A549 (cell line): ENCODE measurements around the gene PIM3. TPM values are rescaled to one million over a fixed set of nuclear protein-coding genes. Genes with fewer than 3 reads are reported as not detected.
"Not testable (repeated sequence)": the region's sequence is repeated elsewhere in the genome, so short reads cannot be mapped to it uniquely, and the experiment has no call there.

Experiments
- ATAC-seq, 2 experiments: fragments of 200-7000 bp in 1 of 2; fragments of >200 bp in 1 of 2; cut with Nextera tagmentation in 1 of 2; cut with Tn5 transposase in 1 of 2; 3 replicates each; pipeline versions ENCODE4 v1.8.0 to v1.9.1; 2018 to 2020; ENCODE audit warnings: mild to moderate bottlenecking in 1 of 2, moderate library complexity in 1 of 2
- CTCF ChIA-PET: fragments of 300-600 bp; sonication (Branson Sonifier 250); formaldehyde crosslinking; extraction: SDS; loops from one replicate; lab custom pipeline; 2021; ENCODE audit warnings: antibody characterized with exemption, inconsistent platforms; lab: Yijun Ruan, JAX
- POLR2A ChIA-PET: fragments of 350-600 bp; formaldehyde crosslinking; extraction: SDS; loops from one replicate; lab custom pipeline; 2021; ENCODE audit warnings: antibody characterized with exemption, inconsistent platforms; lab: Yijun Ruan, JAX
- DNase-seq, 2 experiments: peaks; one replicate each; pipeline versions ENCODE4 v3.0.0 to v3.0.0-alpha.2; 2011 to 2016; ENCODE audit warnings: low read depth in 1 of 2, low spot score in 1 of 2
- FAIRE-seq: peaks from 2 replicates; lab custom pipeline; 2011; peaks lifted over from hg19 to GRCh38; lab: Jason Lieb, UNC
- H3K27ac ChIP-seq, 2 experiments: fragments of >200 bp; sonication (Bioruptor Twin); formaldehyde crosslinking; 3 replicates each; pipeline ENCODE4 v1.5.1; 2016 to 2017
- H3K4me1 ChIP-seq: fragments of >200 bp; sonication (Bioruptor Twin); formaldehyde crosslinking; 3 replicates; pipeline ENCODE4 v1.6.1; 2016
- H3K4me2 ChIP-seq: fragments of >200 bp; sonication (Bioruptor Twin); formaldehyde crosslinking; 3 replicates; pipeline ENCODE4 v1.6.1; 2016
- H3K4me3 ChIP-seq: fragments of >200 bp; sonication (Bioruptor Twin); formaldehyde crosslinking; 3 replicates; pipeline ENCODE4 v1.5.1; 2016
- H3K9me3 ChIP-seq: fragments of >200 bp; sonication (Bioruptor Twin); formaldehyde crosslinking; 3 replicates; pipeline ENCODE4 v1.6.1; 2016
- CBX2 ChIP-seq: fragments of 200-600 bp; sonication (generic); IDR thresholded peaks from 2 replicates; pipeline ENCODE4 v1.6.1; 2016; ENCODE audit warnings: low read depth, mild to moderate bottlenecking, borderline replicate concordance
- CEBPB ChIP-seq, 2 experiments: fragments of >200 bp in 1 of 2; sonication (Bioruptor Twin) in 1 of 2; formaldehyde crosslinking in 1 of 2; IDR thresholded peaks; 2 replicates each; pipeline ENCODE4 v1.6.1; 2012 to 2016
- CHD2 ChIP-seq: fragments of 150-350 bp; IDR thresholded peaks from 2 replicates; pipeline ENCODE4 v1.6.1; 2014; ENCODE audit warnings: low read length; ENCODE audit not compliant: partially characterized antibody
- CTCF ChIP-seq: fragments of >200 bp; sonication (Bioruptor Twin); formaldehyde crosslinking; IDR thresholded peaks from 3 replicates; pipeline ENCODE4 v1.5.1; 2016
- E2F6 ChIP-seq: IDR thresholded peaks from 2 replicates; pipeline ENCODE4 v1.6.1; 2012; ENCODE audit warnings: low read depth, borderline replicate concordance
- FOSL2 ChIP-seq, 2 experiments: fragments of 450-650 bp in 1 of 2; fragments of >200 bp in 1 of 2; sonication (Bioruptor Twin) in 1 of 2; formaldehyde crosslinking; IDR thresholded peaks; 2 replicates each; pipeline versions ENCODE4 v1.5.0 to v1.6.1; 2016 to 2020; ENCODE audit warnings: mild to moderate bottlenecking in 1 of 2, moderate library complexity in 1 of 2
- GATA3 ChIP-seq: IDR thresholded peaks from 2 replicates; pipeline ENCODE4 v1.6.1; 2012; ENCODE audit warnings: borderline replicate concordance
- HDAC2 ChIP-seq: fragments of 200-600 bp; sonication (generic); IDR thresholded peaks from 2 replicates; pipeline ENCODE4 v1.6.1; 2016
- HOXA7 ChIP-seq: fragments of 250-450 bp; sonication (Bioruptor Pico); IDR thresholded peaks from 2 replicates; pipeline ENCODE4 v1.5.0; 2020; ENCODE audit warnings: mild to moderate bottlenecking, moderate library complexity
- HOXB13 ChIP-seq: fragments of 250-450 bp; sonication (Bioruptor Pico); IDR thresholded peaks from 2 replicates; pipeline ENCODE4 v1.5.0; 2020; ENCODE audit warnings: low read depth, mild to moderate bottlenecking, moderate library complexity
- HOXB5 ChIP-seq: fragments of 250-450 bp; sonication (Bioruptor Pico); IDR thresholded peaks from 2 replicates; pipeline ENCODE4 v1.5.0; 2020; ENCODE audit warnings: mild to moderate bottlenecking, moderate library complexity
- JUNB ChIP-seq: fragments of >200 bp; sonication (Bioruptor Twin); formaldehyde crosslinking; IDR thresholded peaks from 2 replicates; pipeline ENCODE4 v1.6.1; 2016
- MAZ ChIP-seq: fragments of 150-350 bp; IDR thresholded peaks from 2 replicates; pipeline ENCODE4 v1.6.1; 2014; ENCODE audit warnings: antibody characterized with exemption, low read depth, low read length, borderline replicate concordance
- PBX3 ChIP-seq: IDR thresholded peaks from 2 replicates; pipeline ENCODE4 v1.6.1; 2012
- ZC3H11A ChIP-seq: fragments of 450-650 bp; IDR thresholded peaks from 2 replicates; pipeline ENCODE4 v1.6.1; 2014; ENCODE audit warnings: antibody characterized with exemption, mild to moderate bottlenecking
- WGBS: methylation state at CpG from one replicate; pipeline ENCODE4 v1.1.6; 2017; ENCODE audit errors: missing lambda C conversion rate; 5-methylcytosine and 5-hydroxymethylcytosine counted together
- polyA plus RNA-seq, 4 experiments: library from polyadenylated mRNA; depleted of rRNA in 3 of 4; stranded (reverse); fragments of >200 nt; fragmentation: RNase III in 1 of 4; extraction: RNeasy Plus Mini Kit Qiagen cat#74134 plus additional on column Dnase treatment in 1 of 4; gene quantifications; 2 replicates in 3 of 4; 3 replicates in 1 of 4; pipeline ENCODE4 v1.2.3, GENCODE V29; 2011 to 2017

PIM3 gene
- polyA plus RNA-seq, 2 of the 4 experiments (the other 2 are of a cell fraction) = 4.4 to 11.3 TPM

GRCh38 chr22:49977578-49977977, 17.0 kb downstream of the PIM3 start:
- Histone ChIP-seq H3K4me3 (no peak overlapping the region), H3K4me1 (peaks cover 9% of the 10 kb centered on the region; the same call in 2 of the 3 replicates), H3K4me2 (no peak overlapping the region), H3K9me3 (peaks cover 8% of the 10 kb centered on the region; the same call in 2 of the 3 replicates), H3K27ac (no peak overlapping the region)
- DNase-seq (no peak), ATAC-seq (no peak), FAIRE-seq (no peak)
- TF ChIP-seq E2F6 (no peak), HOXB5 (CRISPR knock-in tag) (no peak), HOXA7 (no peak), GATA3 (no peak), HOXB13 (CRISPR knock-in tag) (no peak), FOSL2 (IDR thresholded peaks at IDR 0.05) (no peak), FOSL2 (CRISPR knock-in tag; IDR thresholded peaks at IDR 0.05) (no peak), MAZ (no peak), HDAC2 (no peak), PBX3 (no peak)
- ChIA-PET CTCF (interaction anchor here (1.2 kb wide), 1 partner anchor 47 kb away, joined by 3 read pairs; no protein-coding TSS in a partner anchor), POLR2A (no interaction called here)
- WGBS = 88% methylated on average over 14 of the region's 14 CpGs

- Histone ChIP-seq H3K4me2 (no peak overlapping the region), H3K4me1 (peaks cover 9% of the 10 kb centered on the region; the same call in 2 of the 3 replicates), H3K9me3 (peaks cover 8% of the 10 kb centered on the region; the same call in 2 of the 3 replicates)
- WGBS = 28% methylated on average over 7 of the region's 7 CpGs
- TF ChIP-seq CTCF (peak; percentile 16; the same call in 1 of the 3 replicates), CEBPB (IDR thresholded peaks at IDR 0.05) (peak in 1 of 2 experiments; percentile 19; a peak in 1 of 4 replicates), CHD2 (no peak), CBX2 (no peak), JUNB (no peak)
- TF ChIP-seq, all 56 proteins: peak for 2
- Histone ChIP-seq H3K27ac (no peak overlapping the region), H3K4me3 (no peak overlapping the region)
- CTCF ChIA-PET = interaction anchor here (0.7 to 2.0 kb wide), 3 partner anchors 11 to 18 kb away, joined by 3 to 10 read pairs (median 5); no protein-coding TSS in a partner anchor
- POLR2A ChIA-PET = no interaction called here
- ATAC-seq (peak in 1 of 2 experiments; percentile 68; a peak in 3 of 6 replicates), FAIRE-seq (no peak), DNase-seq (peak; percentile 33 to 58)
These were observed 19.2 kb downstream of the PIM3 start for GRCh38 chr22:49979587-49980264.

GRCh38 chr22:49981799-49982198, 21.2 kb downstream of the PIM3 start:
- POLR2A ChIA-PET, H3K4me3 ChIP-seq, DNase-seq, ATAC-seq, H3K4me2 ChIP-seq, H3K4me1 ChIP-seq, H3K27ac ChIP-seq, FAIRE-seq: not testable (repeated sequence)
- WGBS = 82% methylated on average over 7 of the region's 7 CpGs
- CTCF ChIA-PET = interaction anchor here (0.8 to 2.6 kb wide), 5 partner anchors 11 to 49 kb away, joined by 3 to 13 read pairs (median 3); no protein-coding TSS in a partner anchor
- TF ChIP-seq ZC3H11A = peak; percentile 67
- peaks cover 18% of the 10 kb centered on the region; the same call in 2 of the 3 replicates for H3K9me3 ChIP-seq
